ENCODE results near the gene JADE2.

The JADE2 gene

GRCh38 chr5:134614450-134615085 is 89.1 kb downstream of the JADE2 start:
- TF ChIP-seq ZNF292 (tag by site-specific recombination; IDR thresholded peaks at IDR 0.05; ENCODE audit: borderline replicate concordance, low read depth) (no peak), ZNF561 (tag by site-specific recombination; IDR thresholded peaks at IDR 0.05; ENCODE audit: borderline replicate concordance) (no peak), ZNF148 (tag by site-specific recombination; IDR thresholded peaks at IDR 0.05; ENCODE audit: borderline replicate concordance) (no peak), ZNF776 (tag by site-specific recombination; IDR thresholded peaks at IDR 0.05; ENCODE audit: borderline replicate concordance) (no peak), ZBTB17 (tag by site-specific recombination; IDR thresholded peaks at IDR 0.05) (no peak), ZNF239 (tag by site-specific recombination; IDR thresholded peaks at IDR 0.05) (no peak), OSR2 (tag by site-specific recombination; IDR thresholded peaks at IDR 0.05) (no peak), BCL11A (tag by site-specific recombination; IDR thresholded peaks at IDR 0.05; ENCODE audit: low read depth) (no peak), ZNF426 (tag by site-specific recombination; IDR thresholded peaks at IDR 0.05) (no peak)
- H3K36me3 ChIP-seq (ENCODE audit: control insufficient read depth in 2 of 2, insufficient read depth in 1 of 2, low read length in 2 of 2): peaks cover 49% of the 10 kb centered on the region in 2 experiments

GRCh38 chr5:134620634-134621033 is 95.2 kb downstream of the JADE2 start:
- Histone ChIP-seq H3K9me3 (ENCODE audit: control insufficient read depth, insufficient read depth, low read depth, low read length) (no peaks in the 10 kb centered on the region), H3K4me1 (ENCODE audit: control insufficient read depth, insufficient read depth, low read length) (no peaks in the 10 kb centered on the region), H3K4me3 (ENCODE audit: low read depth, low read length) (no peak overlapping the region), H3K36me3 (ENCODE audit: control insufficient read depth in 2 of 2, insufficient read depth in 1 of 2, low read length in 2 of 2) (peaks cover 51 to 55% of the 10 kb centered on the region in 2 experiments), H3K27ac (ENCODE audit: extremely low read depth, low read depth, low read length) (no peak overlapping the region)
- no peak for TF ChIP-seq ZNF138 (tag by site-specific recombination; IDR thresholded peaks at IDR 0.05; ENCODE audit: borderline replicate concordance)
- TF ChIP-seq ZNF48 (tag by site-specific recombination; IDR thresholded peaks at IDR 0.05): no peak
- no peak for TF ChIP-seq ZNF266 (tag by site-specific recombination; IDR thresholded peaks at IDR 0.05; ENCODE audit: low read depth)
- TF ChIP-seq ZNF692 (tag by site-specific recombination; IDR thresholded peaks at IDR 0.05): no peak
- TF ChIP-seq ZNF202 (tag by site-specific recombination; IDR thresholded peaks at IDR 0.05; ENCODE audit: borderline replicate concordance): no peak
- TF ChIP-seq ZNF510 (tag by site-specific recombination; IDR thresholded peaks at IDR 0.05; ENCODE audit: insufficient replicate concordance): no peak
- POLR2A ChIA-PET: no interaction called here
- CTCF ChIA-PET: interaction anchor here (0.6 to 0.7 kb wide), 2 partner anchors 10 to 11 kb away, joined by 4 to 7 read pairs; no protein-coding TSS in a partner anchor

More at GRCh38 chr5:134614450-134615085, 89.1 kb downstream of the JADE2 start:
- H3K27ac ChIP-seq (ENCODE audit: extremely low read depth, low read depth, low read length): no peak overlapping the region
- H3K4me3 ChIP-seq (ENCODE audit: low read depth, low read length): no peak overlapping the region
- no peaks in the 10 kb centered on the region for H3K9me3 ChIP-seq (ENCODE audit: control insufficient read depth, insufficient read depth, low read depth, low read length)
- POLR2A ChIA-PET: interaction anchor here (0.5 to 0.7 kb wide), 3 partner anchors 9 to 32 kb away, joined by 4 to 5 read pairs (median 4); no protein-coding TSS in a partner anchor
- H3K4me1 ChIP-seq (ENCODE audit: control insufficient read depth, insufficient read depth, low read length): no peaks in the 10 kb centered on the region
- CTCF ChIA-PET: interaction anchor here (0.6 to 0.7 kb wide), 2 partner anchors 23 to 25 kb away, joined by 3 read pairs; no protein-coding TSS in a partner anchor

- peaks cover 5% of the 10 kb centered on the region; the same call in 1 of the 2 replicates for H3K4me1 ChIP-seq (ENCODE audit: control insufficient read depth, insufficient read depth, low read length)
- no peaks in the 10 kb centered on the region for H3K9me3 ChIP-seq (ENCODE audit: control insufficient read depth, insufficient read depth, low read depth, low read length)
- ChIA-PET POLR2A (no interaction called here), CTCF (interaction anchor here (1.0 kb wide), 1 partner anchor 38 kb away, joined by 5 read pairs; no protein-coding TSS in a partner anchor)
- H3K36me3 ChIP-seq (ENCODE audit: control insufficient read depth in 2 of 2, insufficient read depth in 1 of 2, low read length in 2 of 2): peaks cover 27 to 31% of the 10 kb centered on the region in 2 experiments
- no peak overlapping the region for H3K27ac ChIP-seq (ENCODE audit: extremely low read depth, low read depth, low read length)
- H3K4me3 ChIP-seq (ENCODE audit: low read depth, low read length): no peak overlapping the region
- TF ChIP-seq ZSCAN5A (tag by site-specific recombination; IDR thresholded peaks at IDR 0.05) (no peak), ZNF560 (tag by site-specific recombination; IDR thresholded peaks at IDR 0.05; ENCODE audit: borderline replicate concordance) (no peak), AEBP2 (tag by site-specific recombination; IDR thresholded peaks at IDR 0.05; ENCODE audit: borderline replicate concordance) (no peak), OSR2 (tag by site-specific recombination; IDR thresholded peaks at IDR 0.05) (no peak), ZNF24 (tag by site-specific recombination; IDR thresholded peaks at IDR 0.05) (no peak), PRDM4 (tag by site-specific recombination; IDR thresholded peaks at IDR 0.05) (no peak)
Measured at GRCh38 chr5:134625559-134625958, 100.1 kb downstream of the JADE2 start.
